ENCODE data around the gene CA5A. TPM values are rescaled to one million over a fixed set of nuclear protein-coding genes. Genes with fewer than 3 reads are reported as not detected.

The CA5A gene
- total and polyA plus RNA-seq, 9 of the 15 experiments (the other 6 are each of a cell fraction or from before 2014, with no cell fraction given), result not detected

DNA sequence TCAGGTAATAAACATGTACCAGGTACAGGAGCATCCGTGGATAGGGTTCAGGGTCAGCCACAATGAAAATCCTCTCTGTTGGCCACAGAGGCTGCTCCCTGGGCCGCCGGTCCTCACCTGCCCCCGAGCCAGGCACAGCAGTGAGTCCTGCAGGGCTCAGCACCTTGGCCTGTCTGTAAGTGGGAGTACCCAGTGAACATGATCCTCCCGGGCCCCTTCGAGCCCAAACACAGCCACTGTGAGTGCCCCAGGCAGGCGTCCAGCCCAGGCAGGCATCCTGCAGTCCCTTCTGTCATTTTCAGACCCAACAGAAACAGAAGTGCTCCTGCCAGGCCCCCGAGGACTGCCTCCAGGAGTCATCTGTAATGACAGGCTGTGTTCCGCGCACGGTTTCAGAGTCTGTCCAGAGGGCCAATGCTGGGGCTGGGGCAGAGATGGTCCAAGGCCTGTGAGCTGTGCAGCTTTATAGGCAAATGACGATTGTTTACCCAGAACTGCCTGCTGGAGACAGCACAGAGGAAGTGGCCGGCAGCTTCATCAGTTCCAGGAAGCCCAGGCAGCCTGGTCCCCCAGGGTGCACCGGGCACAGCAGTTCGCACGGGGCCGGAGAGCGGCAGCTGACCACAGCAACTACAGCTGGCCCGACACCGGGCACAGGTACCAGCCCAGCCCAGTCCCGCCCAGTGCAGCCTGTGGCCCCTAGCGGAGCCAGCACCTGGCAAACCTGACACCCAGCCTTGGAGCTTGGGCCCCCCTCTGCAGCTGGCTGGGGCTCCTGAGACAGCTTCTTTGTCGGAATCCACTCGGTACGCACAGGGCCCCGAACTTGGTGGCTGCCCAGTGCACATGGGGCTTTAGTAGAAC is 80.2 kb downstream of the CA5A start (continued):
- TF ChIP-seq CHAMP1 (IDR thresholded peaks at IDR 0.05) (no peak), FOXA3 (CRISPR knock-in tag; conservative IDR thresholded peaks at IDR 0.05 in 1 of 2, IDR thresholded peaks at IDR 0.05 in 1 of 2) (peak in 1 of 2 experiments; percentile 26; a peak in 1 of 4 replicates)

DNA sequence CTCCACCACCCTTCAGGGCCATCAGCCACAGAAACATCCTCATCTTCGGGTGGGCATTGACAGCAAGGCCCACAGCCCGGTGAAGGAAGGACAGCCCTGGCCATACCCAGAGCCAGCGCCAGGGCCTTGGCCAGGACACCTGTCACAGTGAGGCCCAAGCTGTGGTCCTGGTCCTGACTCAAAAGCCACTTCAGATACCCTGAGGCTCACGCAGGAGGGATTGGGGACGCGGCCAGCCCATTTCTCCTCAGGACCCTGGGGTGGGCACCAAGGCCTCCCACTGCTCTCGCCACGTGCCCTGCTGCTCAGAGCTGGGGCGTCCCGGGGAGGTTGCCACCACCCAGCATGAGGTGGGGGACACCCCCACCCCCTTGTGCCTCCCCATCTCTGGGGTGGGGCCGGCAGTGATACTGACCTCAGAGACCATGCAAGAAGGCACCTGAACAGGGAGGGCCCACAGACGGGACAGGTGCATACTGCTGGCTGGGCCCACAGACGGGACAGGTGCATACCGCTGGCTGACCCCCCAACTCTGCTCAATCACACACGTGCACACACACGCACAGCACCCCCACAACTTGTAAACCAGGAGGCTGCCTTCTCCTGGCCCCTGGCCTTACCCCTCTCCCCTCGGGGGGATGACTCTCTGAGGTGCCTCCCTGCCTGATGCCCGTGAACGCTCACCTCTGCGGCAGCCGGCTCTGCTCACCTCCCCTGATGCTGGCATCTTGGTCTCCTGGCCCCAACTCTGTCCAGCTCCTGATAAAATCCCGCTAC is 81.2 kb downstream of the CA5A start:
- Histone ChIP-seq H2AFZ (ENCODE audit: low read depth, low read length) (no peak overlapping the region), H3K9ac (ENCODE audit: insufficient read depth in 1 of 2, low read depth in 2 of 2, low read length in 2 of 2) (peak overlapping the region; percentile 84 to 98; a peak in 3 of 4 replicates), H3K9me1 (ENCODE audit: control insufficient read depth, insufficient read depth, low read length) (no peaks in the 10 kb centered on the region), H3K4me3 (no peak overlapping the region), H4K20me1 (replicated peaks; ENCODE audit: control insufficient read depth, insufficient read depth, low read length) (peaks cover 40% of the 10 kb centered on the region), H3K4me2 (ENCODE audit: insufficient read depth, low read length) (peak overlapping the region; percentile 76), H3K9me3 (replicated peaks; ENCODE audit: control insufficient read depth, insufficient read depth, low read depth, low read length) (no peaks in the 10 kb centered on the region), H3K27ac (ENCODE audit: extremely low read depth, low read depth, low read length) (peak overlapping the region; percentile 98; the same call in 2 of the 3 replicates), H3K79me2 (ENCODE audit: control insufficient read depth, insufficient read depth, low read length) (peaks cover 97% of the 10 kb centered on the region), H3K4me1 (replicated peaks in 1 of 2; ENCODE audit: control insufficient read depth in 2 of 2, insufficient read depth in 2 of 2, low read length in 2 of 2) (peaks cover 56 to 84% of the 10 kb centered on the region in 2 experiments), H3K27me3 (ENCODE audit: control insufficient read depth in 2 of 2, insufficient read depth in 2 of 2, low read length in 2 of 2) (no peaks in the 10 kb centered on the region), H3K36me3 (ENCODE audit: control insufficient read depth, insufficient read depth, low read length) (peaks cover 84% of the 10 kb centered on the region; the same call in 2 of the 3 replicates)
- in situ Hi-C loops (cut with MboI), result no loop called here
- 55% methylated on average over 20 of the region's 22 CpGs for WGBS (ENCODE audit: insufficient coverage, low coverage, missing lambda C conversion rate)
- intact Hi-C loops (cut with micrococcal nuclease), result loop anchor here (1.0 kb wide), 1 partner anchor 76 kb away; no protein-coding TSS in a partner anchor
- POLR2A ChIA-PET, result interaction anchor here (0.5 to 5.8 kb wide), 12 partner anchors 12 to 604 kb away, joined by 3 to 70 read pairs (median 3); partner anchors contain the start of genes BANP and SLC7A5
- ATAC-seq (peak; percentile 2), DNase-seq (ENCODE audit: extremely low read depth in 1 of 4, low spot score in 3 of 4) (no peak), FAIRE-seq (no peak)
- no TSS peak for BruUV-seq (replicated peaks)
- CTCF ChIA-PET (ENCODE audit: low intra/inter-chr PET ratio), result no interaction called here
- TF ChIP-seq RBFOX2 (IDR thresholded peaks at IDR 0.05; ENCODE audit: low read depth, low read length), result peak; percentile 68
- TF ChIP-seq ZNF263 (CRISPR knock-in tag; IDR thresholded peaks at IDR 0.05; ENCODE audit: borderline replicate concordance), result 0 out of 2 replicates have a peak, but pooled peaks have one; percentile 1
- TF ChIP-seq ZFPM2 (CRISPR knock-in tag; IDR thresholded peaks at IDR 0.05), result 0 out of 2 replicates have a peak, but pooled peaks have one; percentile 0
- peak; percentile 79 for TF ChIP-seq POLR2G (IDR thresholded peaks at IDR 0.05; ENCODE audit: low read depth, low read length)
- TF ChIP-seq ZBTB7A (IDR thresholded peaks at IDR 0.05; ENCODE audit: borderline replicate concordance, control insufficient read depth, low read depth, low read length), result 0 out of 2 replicates have a peak, but pooled peaks have one; percentile 17
- no peak for TF ChIP-seq YY1 (IDR thresholded peaks at IDR 0.05; ENCODE audit: borderline replicate concordance in 1 of 3, control insufficient read depth in 1 of 3, extremely low read depth in 1 of 3, insufficient read depth in 3 of 3, insufficient read length in 1 of 3, insufficient replicate concordance in 2 of 3, low read depth in 1 of 3, low read length in 2 of 3)
- no peak for TF ChIP-seq ZNF165 (CRISPR knock-in tag; IDR thresholded peaks at IDR 0.05; ENCODE audit: borderline replicate concordance)
- TF ChIP-seq TAF15 (IDR thresholded peaks at IDR 0.05; ENCODE audit: low read depth, low read length), result no peak
- TF ChIP-seq, protein P1, sequence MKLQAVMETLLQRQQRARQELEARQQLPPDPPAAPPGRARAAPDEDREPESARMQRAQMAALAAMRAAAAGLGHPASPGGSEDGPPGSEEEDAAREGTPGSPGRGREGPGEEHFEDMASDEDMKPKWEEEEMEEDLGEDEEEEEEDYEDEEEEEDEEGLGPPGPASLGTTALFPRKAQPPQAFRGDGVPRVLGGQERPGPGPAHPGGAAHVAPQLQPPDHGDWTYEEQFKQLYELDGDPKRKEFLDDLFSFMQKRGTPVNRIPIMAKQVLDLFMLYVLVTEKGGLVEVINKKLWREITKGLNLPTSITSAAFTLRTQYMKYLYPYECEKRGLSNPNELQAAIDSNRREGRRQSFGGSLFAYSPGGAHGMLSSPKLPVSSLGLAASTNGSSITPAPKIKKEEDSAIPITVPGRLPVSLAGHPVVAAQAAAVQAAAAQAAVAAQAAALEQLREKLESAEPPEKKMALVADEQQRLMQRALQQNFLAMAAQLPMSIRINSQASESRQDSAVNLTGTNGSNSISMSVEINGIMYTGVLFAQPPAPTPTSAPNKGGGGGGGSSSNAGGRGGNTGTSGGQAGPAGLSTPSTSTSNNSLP (IDR thresholded peaks at IDR 0.05; ENCODE audit: borderline replicate concordance, low read depth, low read length), result no peak
- TF ChIP-seq TRIM24 (IDR thresholded peaks at IDR 0.05), result no peak

Measured in K562 (cell line).